Left renal cortex interstitium (tissue), 4 donors: Measurements from ENCODE around the gene USH2A. TPM values are rescaled to one million over a fixed set of nuclear protein-coding genes. Genes with fewer than 3 reads are reported as not detected.

Source experiments
- DNase-seq, 4 donors: peaks; one replicate each; pipeline ENCODE4 v3.0.0-alpha.2; 2013; ENCODE audit warnings: low read depth in 4 of 4, low spot score in 2 of 4, missing footprints in 1 of 4
- polyA plus RNA-seq, 4 donors: library from polyadenylated mRNA; unstranded; fragments of 120-200 nt; gene quantifications; one replicate each; pipeline ENCODE4 v1.2.1, GENCODE V29; 2013; ENCODE audit not compliant: insufficient read length in 4 of 4

Gene USH2A, protein sequence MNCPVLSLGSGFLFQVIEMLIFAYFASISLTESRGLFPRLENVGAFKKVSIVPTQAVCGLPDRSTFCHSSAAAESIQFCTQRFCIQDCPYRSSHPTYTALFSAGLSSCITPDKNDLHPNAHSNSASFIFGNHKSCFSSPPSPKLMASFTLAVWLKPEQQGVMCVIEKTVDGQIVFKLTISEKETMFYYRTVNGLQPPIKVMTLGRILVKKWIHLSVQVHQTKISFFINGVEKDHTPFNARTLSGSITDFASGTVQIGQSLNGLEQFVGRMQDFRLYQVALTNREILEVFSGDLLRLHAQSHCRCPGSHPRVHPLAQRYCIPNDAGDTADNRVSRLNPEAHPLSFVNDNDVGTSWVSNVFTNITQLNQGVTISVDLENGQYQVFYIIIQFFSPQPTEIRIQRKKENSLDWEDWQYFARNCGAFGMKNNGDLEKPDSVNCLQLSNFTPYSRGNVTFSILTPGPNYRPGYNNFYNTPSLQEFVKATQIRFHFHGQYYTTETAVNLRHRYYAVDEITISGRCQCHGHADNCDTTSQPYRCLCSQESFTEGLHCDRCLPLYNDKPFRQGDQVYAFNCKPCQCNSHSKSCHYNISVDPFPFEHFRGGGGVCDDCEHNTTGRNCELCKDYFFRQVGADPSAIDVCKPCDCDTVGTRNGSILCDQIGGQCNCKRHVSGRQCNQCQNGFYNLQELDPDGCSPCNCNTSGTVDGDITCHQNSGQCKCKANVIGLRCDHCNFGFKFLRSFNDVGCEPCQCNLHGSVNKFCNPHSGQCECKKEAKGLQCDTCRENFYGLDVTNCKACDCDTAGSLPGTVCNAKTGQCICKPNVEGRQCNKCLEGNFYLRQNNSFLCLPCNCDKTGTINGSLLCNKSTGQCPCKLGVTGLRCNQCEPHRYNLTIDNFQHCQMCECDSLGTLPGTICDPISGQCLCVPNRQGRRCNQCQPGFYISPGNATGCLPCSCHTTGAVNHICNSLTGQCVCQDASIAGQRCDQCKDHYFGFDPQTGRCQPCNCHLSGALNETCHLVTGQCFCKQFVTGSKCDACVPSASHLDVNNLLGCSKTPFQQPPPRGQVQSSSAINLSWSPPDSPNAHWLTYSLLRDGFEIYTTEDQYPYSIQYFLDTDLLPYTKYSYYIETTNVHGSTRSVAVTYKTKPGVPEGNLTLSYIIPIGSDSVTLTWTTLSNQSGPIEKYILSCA (N-terminal part only)
- polyA plus RNA-seq: under 1 TPM; 0.13 to 0.42 (median 0.37) TPM

GRCh38 chr1:216422821-216423520, at the start of gene USH2A:
Gene USH2A (minus strand): TSS chr1:216423448. CDS start chr1:216422336, 1,112 bp downstream.
- DNase-seq: peak in 1 of 4 donors; percentile 6

GRCh38 chr1:216466162-216466801, 43.0 kb upstream of the USH2A start:
- no peak for DNase-seq

GRCh38 chr1:216464489-216464888, 41.2 kb upstream of the USH2A start:
- no peak for DNase-seq

GRCh38 chr1:216462066-216462775, 39.0 kb upstream of the USH2A start:
- DNase-seq: no peak

- no peak for DNase-seq
These were observed 38.2 kb upstream of the USH2A start for GRCh38 chr1:216461466-216461865.

GRCh38 chr1:216459651-216460207, 36.5 kb upstream of the USH2A start:
- DNase-seq: no peak

DNA sequence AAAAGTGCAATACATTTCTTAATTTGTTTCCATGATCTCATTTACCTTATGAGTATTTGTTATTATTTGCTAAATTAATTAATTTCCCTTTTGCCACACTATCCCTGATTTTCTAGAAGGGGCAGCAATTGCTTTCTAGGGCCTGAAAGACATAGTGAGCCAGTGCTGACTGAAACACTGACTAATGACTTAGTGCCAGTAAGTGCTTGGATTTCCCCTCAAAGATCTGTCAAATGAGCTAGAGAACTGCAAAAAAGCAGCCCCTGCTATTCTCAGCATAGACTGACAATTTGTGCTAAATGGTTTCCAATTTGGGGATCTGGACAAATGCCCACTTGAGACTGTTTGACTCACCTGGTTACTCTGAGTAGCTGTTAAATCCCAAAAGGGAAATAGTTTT, 35.6 kb upstream of the USH2A start:
- no peak for DNase-seq

DNA sequence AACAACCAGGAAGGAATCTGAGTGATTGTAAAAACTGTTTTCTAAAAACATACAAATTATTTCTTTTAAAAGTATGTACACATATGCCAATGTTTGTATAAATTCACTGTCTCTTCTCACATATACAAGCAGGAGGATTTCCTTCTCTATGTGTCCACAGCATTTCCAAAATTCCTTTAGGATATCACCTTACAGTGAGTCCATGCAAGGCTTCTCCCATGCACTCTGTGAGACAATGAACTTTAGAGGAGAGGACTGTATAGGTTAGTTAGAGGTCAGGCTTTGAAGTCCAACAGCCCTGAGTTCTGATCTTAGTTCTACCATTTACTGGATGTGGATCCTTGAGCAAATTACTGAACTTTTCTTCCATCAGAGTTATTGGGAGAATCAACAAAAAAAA, 34.1 kb upstream of the USH2A start:
- no peak for DNase-seq

GRCh38 chr1:216456682-216457081, 33.4 kb upstream of the USH2A start:
- DNase-seq: no peak

- DNase-seq: no peak
These were observed 30.5 kb upstream of the USH2A start for GRCh38 chr1:216453777-216454176.

DNA sequence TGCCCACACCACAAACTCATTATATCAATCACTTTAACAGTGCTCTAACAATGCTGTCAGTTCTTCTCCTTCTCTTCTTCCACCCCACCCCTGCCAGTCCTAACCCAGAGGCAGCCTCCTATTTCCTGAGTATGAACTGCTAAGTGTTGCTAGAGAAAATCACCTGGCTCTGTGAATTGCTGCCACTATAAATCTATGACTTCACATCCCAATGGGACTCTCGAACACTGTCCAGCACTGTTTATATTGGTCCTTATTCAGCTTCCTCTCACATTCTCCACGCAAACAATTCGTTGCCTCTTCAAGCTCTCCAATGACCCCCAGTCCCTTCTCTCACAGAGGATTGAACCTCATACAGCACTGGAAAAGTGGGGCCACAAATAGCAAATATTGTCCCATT, 27.0 kb upstream of the USH2A start:
- no peak for DNase-seq

DNA sequence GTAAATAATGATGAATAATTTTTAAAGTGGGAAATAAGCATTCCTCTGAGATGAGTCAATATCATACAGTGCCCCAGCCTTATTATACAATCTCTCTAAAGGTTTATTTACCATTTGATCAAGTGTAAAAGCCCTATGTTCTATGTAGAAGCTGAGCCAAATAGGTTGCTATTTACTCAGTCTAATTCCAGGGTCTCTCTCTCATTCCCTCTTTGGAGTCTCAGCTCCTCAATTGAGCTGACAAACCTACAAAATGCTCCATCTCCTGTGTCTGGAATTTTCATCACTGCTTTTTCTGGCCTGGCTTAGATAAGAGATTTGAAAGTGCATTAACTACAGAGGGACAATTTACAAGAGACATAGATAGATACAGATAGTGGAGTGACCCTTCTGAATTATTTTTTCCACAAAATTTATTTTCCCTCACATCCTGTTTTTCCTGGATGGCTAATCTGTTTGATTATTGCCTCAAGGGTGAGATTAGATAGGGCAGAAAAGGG, 24.8 kb upstream of the USH2A start:
- DNase-seq: no peak

- no peak for DNase-seq
These were observed 14.4 kb upstream of the USH2A start for GRCh38 chr1:216437603-216438002.

GRCh38 chr1:216434232-216434631, 11.0 kb upstream of the USH2A start:
- DNase-seq: no peak

DNA sequence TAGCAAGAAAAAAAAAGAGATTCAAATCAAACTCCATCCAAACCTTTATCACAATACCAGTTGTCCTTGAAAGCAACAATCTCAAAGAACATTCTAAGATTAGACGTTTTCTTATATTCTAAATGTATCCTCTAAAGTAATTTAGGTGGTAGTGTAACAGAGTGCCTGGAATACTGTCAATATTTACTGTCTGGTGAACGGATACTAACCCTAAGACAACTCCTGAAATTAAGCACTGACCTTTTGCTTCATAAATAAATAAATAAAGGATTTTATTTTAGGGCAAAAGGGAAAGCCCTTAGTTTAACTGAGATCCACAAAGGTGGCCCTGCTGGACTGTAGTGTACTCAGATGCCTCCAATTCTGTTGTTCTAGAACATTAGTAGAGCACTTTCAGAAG, 9.9 kb upstream of the USH2A start:
- DNase-seq: no peak

GRCh38 chr1:216430744-216431143, 7.5 kb upstream of the USH2A start:
- DNase-seq: no peak

GRCh38 chr1:216425577-216425976, 2.3 kb upstream of the USH2A start:
- no peak for DNase-seq

DNA sequence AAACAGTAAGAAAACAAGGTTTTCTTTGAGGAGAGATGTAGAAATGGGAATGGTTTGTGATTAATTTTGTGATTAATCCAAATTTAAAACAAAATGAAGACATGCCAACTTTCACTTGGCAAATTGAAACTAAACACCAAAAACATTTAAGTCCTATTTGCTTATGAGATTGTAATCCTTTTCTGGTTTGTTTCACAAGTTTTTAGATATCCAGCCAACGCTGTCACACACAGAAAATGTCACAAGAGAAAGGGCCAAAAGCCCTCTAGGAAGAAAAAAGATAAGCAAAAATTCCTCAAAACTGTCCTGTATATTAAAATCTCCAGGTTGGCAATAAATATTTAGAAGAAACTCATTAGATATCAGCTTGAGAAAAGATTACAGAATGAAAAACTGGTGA, 2.5 kb downstream of the USH2A start:
- no peak for DNase-seq

- no peak for DNase-seq
These were observed 3.0 kb downstream of the USH2A start for GRCh38 chr1:216420263-216420662.
